HG02610 (cell line): ENCODE data around the gene CDH13.

Experiments
- ATAC-seq: cut with Tn5 transposase; IDR thresholded peaks from one replicate; pipeline ENCODE4 v1.9.1; 2021; ENCODE audit warnings: mild to moderate bottlenecking, moderate library complexity; ENCODE audit not compliant: unreplicated experiment

CDH13 gene

DNA sequence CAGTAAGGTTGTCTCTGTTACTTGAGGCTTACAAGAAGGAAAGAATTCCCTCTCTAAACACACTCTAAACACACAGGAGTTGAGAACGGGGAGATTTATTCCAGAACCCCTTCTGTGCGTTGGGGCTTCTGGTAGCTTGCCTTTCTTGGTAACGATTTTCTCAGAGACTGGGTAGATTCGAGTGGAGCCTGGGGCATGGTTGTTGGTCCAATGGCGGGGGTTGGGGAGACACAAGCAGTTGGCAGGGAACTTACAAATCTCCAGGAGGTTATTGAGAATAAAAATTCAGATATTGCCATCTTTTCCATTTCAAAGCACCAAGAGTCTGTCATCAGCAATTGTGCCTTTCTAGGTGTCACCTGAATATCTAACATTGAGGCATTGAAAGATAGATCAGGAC is 251.7 kb downstream of the CDH13 start:
- ATAC-seq, result no peak

DNA sequence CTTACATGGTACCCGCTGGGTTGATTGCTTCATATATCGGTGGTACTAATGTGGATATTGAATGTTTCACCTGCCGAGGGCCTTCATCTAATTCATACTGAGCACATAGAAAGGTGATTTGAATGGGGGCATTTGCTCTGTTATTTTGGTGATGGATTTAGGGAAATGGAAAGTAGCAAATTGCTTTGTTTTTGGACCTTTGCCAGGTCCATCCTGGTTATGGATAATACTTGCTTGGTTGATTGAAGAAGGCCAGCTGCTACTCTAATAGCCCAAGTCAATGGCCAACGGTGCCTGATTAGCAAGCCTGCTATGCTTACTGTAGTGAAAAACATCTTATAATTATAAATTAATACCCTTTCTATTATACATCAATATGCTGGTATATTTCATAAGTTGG is 253.6 kb downstream of the CDH13 start:
- ATAC-seq, result no peak

DNA sequence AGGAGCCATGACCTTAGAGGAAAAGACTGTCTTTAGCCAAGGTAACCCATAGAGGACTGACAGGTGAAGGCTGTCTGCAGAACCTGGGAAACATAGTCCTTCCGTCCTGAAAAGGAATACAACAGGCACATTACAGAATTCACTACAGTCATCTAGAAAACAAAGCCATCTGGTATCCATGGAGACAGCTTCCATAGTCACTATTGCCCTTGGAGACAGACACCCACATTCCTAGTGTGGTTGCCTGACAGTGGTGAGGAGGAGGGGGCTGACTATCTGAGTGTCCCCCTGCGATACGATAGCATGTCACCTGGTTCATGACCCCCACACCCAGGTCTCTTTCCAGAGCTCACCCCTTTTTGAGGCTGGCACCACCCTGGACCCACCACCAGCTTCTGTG is 254.7 kb downstream of the CDH13 start:
- no peak for ATAC-seq

DNA sequence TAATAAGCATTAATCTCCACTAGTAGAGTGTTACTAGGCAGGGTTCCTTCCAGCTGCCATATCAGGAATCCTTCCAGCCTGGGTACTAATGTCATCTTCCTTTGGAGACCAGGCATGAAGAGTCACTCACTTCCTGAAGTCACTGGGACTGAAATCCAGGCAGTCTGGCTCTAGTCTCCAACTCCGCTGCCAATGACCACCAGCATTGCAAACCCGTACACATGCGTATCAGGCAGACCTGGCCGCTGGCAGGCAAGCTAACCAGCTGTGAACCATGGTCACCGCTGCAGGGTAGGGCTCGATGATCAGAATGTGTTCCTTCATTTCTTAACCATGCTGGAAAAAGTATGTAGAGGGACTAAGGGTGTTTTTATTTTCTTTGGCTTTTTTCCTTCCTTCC is 255.5 kb downstream of the CDH13 start:
- ATAC-seq, result no peak

DNA sequence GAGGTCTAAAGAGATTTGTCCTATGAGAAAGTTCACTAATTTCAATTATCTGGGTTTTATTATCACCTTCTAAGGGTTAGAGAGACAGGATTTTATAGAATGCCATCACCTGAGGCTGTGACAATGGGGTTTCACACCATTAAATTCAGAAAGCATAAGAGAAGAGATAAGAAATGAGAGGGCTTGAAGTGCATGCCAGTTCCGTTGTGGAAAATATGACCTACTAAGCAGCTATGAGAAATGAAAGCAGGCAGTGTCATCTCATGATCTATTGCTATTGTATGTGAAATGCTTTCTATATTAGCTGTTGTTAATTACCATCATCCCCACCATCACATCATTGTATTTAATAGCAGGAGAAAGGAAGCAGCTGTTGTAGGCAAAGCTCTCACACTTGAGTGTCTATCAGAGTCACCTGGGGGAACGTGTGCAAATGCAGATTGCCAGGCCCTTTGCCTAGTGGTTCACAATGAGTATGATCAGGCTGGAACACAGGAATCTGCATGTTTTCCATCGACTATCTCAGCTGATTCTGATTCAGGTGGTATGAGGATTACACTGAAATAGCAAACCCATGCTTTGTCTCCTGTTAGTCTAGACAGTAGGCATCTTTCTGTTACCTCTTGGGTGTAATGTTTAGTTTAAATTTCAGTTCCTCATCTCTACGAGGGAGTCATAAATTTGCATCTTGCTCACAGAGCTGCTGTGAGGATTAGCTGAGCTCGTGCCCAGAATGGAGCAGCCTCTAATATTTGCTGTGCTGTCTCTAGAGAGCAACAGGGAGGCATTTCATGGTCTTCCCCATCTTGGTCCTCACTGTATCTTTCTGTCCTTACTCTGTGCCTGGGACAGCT is 256.4 kb downstream of the CDH13 start:
- ATAC-seq, result peak; percentile 40

DNA sequence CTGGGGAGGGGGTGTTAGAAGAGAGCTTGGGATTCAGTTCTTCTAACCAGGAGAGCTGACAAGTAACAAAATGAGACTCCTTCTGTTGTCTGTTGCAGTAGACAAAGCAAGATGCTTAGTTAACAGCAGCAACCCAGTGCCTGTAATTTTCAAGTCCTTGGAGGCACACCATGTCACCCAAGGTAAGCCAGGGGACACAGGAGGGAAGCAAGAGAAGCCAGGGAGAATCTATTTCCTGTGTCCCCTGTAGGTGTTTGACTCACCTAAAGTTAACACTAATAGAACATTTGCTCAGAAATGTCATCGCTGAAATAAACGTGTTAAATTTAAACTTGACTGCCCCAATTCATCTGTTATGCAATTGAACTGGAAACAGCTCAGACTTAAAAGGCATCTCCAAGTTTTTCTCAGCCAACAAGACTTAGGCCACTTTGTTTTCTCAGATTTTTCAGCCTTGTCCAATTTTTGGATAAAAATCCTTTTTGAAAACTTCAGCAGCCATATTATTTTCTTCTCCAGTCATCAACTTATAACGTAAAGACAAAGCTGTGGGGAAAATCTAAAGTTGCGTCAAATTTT is 257.6 kb downstream of the CDH13 start:
- no peak for ATAC-seq

DNA sequence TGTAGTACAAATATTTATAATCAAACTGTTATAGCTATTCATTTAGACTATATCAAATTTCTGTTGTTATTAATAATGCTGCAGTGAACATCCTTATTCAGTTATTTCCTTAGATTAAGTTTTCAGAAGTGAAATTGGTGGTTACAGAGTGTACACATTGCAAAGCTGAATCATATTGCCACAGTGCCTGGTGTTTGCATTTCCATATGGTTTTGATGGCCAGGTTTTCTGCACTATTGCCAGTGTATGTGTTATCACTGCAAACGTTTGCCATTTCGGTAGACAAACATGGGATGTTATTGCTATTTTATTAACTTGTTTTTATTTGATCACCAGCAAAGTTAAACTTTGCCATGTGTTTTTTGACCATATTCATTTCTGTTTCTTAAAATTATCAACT is 259.4 kb downstream of the CDH13 start:
- no peak for ATAC-seq

DNA sequence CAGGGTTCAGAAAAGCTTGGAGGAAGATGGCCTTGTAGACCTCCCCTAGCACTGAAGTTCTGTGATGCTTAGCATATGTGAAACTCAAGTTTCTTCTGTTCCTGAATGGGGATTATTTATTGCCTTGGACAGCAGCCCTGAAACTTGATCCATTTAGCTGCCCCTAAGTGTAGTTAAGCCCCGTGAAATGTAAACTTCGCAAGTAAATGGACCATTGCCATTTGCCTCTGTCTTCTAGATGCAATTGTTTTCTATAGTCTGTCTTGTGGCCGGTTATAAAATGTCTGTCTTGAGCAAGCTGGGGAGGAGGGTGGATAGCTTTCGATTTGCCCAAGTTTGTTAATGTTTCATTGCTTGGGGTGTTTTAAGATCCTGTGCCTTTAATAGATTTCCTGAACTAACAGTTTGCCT is 261.8 kb downstream of the CDH13 start:
- ATAC-seq, result no peak

DNA sequence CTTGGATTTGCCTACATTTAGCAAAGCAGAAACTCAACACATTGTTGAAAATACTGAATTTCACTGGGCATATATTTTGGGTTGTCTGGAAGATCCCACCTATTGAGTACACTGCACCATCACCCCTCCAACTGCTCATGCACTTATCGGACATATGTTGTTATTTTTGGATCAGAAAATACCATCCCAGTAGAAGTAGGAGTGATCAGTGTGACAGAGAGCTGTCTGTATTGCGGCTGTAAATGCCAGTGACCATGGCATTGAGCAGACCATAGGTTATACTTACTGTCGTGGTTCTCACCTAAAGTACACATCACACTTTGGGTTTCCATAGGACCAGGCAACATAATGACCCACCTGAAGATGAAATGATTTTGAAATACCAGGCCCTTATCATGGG is 264.7 kb downstream of the CDH13 start:
- no peak for ATAC-seq

DNA sequence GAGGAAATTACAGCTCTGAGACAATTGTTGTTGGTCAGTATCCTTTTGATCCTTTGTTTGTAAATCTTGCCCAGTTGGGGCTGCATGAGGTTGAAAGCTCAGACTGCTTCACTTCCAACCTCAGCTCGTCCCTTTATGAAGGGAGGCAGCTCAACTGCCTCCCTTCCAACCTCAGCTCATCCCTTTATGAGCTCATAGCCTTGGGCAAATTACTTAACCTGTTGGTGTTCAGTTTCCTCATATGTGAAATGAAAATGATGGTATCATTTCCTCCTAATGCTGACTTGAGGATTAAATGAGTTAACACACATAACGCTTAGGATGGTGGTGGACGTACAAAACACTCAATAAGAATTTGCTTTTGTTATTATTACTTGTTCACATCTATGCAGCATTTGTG is 265.1 kb downstream of the CDH13 start:
- ATAC-seq, result no peak

DNA sequence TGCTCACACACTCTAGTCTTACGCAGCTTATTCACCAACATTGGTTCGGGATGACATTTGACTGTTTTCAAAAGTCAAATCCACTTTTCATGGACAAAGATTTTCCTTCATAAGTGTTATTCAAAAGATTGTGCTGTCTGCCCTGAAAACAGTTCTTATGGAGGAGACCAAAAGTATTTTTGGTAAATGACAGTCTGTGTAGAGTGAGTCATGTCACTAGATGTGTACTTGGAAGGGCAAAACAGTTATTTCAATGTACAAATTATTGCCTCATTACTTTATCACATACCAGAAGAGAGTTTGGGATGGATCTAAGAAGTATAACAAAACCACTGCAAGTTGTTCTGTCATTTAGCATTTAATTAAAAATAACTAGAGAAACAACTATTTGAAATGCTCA is 265.6 kb downstream of the CDH13 start:
- no peak for ATAC-seq

DNA sequence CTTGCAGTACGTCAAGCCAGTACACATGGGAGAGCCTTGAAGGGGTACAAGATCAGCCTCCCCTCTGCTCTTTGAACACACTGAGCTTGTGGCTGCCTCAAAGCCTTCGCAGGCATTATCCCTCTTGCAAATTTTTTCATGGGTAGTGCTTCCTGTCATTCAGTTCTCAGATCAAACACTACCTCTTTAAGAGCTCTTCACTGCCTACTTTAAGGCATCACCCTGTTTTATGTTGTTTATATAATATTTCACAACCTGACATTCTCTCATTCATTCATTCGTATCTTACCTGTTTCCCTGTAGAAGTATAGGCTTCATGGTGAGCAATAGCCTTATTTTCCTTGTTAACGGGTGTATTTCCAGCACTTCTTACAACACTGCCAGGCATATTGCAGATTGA is 269.1 kb downstream of the CDH13 start:
- no peak for ATAC-seq

DNA sequence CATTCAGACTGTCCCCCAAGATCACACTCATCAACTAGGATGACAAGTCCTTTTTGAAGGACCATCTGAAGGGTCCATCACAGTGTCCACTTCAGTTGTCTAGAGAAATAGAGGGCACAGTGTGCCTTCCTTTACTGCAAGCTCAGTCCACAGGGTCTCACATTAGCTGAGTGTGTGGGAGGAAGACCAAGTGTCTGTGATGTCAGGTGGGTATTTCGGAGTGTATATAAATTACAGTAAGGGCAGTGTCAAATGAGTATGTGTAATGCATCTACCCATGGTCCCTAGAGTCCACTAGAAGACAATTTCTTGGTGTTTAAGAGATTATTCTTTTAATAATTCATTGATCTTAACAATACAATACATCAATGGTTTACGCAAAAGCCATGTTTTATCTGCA is 272.2 kb downstream of the CDH13 start:
- no peak for ATAC-seq

DNA sequence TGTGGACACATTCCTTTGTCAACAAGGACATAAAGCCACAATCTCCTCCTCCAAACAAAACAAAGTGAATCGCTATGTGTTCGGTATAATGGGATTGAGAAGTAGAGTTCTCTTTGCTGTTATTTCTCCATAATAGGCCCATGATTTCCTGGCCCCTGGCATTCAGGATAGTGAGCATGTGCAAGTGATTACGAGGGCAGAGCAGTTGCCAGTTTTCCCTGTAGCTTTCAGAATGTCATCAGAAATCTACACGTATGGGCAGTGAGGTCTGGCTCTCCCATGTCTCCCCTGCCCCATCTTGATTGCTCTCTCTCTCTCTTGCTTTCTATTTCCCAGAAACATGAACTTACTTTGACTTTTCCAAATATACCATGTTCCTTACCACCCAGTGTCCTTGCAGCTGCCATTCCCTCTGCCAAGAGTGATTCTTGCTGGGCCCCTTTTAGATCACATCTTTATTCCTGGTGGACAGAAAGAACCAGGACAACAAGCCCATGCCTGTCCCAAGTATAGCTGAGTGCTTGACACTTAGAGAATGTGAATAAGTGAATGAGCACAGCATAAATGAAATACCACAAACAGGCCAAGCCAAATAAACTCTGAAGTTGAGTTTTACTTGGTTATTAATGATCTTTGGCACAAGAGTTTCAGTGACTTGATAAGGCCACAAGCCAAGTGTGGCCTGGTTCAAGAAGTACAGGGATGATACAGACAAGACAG is 273.1 kb downstream of the CDH13 start:
- ATAC-seq, result no peak

DNA sequence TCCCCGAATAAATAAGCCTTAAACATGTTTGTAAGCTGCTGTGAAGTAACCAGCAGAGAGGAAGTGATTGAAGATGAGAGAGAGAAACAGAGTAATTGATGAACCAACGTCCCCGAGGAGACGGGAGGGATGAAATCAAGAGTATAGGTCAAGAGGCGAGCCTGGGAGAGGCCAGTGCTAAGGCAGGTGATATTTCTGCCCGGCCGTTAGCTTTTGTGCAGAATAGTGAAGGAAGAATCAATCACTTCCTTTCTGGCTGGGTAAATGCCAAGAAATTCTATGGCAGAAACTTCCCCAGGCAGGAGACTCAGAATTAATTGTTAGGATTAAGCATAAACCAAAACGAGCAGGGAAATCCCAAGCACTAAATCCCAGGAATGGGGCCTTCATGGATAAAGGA is 273.8 kb downstream of the CDH13 start:
- ATAC-seq, result no peak

DNA sequence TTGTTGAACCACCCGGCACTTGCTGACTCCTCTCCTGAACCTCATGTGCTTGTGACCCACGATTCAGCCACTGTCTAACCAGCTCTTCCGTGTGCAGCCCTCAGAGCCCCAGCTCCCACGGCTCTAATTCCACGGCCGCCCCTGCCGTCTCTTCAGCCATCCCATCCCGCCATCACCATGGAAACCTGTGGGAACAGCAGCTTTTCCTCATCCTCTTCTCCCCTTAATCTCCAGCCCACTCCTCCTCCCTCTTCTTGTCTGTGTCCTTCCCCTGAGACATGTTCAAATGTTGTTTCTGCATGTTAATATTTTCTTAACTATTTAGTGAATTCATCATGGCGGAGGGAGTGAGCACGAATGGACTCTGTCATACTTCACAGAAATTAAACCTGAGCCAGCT is 285.2 kb downstream of the CDH13 start:
- ATAC-seq, result no peak

DNA sequence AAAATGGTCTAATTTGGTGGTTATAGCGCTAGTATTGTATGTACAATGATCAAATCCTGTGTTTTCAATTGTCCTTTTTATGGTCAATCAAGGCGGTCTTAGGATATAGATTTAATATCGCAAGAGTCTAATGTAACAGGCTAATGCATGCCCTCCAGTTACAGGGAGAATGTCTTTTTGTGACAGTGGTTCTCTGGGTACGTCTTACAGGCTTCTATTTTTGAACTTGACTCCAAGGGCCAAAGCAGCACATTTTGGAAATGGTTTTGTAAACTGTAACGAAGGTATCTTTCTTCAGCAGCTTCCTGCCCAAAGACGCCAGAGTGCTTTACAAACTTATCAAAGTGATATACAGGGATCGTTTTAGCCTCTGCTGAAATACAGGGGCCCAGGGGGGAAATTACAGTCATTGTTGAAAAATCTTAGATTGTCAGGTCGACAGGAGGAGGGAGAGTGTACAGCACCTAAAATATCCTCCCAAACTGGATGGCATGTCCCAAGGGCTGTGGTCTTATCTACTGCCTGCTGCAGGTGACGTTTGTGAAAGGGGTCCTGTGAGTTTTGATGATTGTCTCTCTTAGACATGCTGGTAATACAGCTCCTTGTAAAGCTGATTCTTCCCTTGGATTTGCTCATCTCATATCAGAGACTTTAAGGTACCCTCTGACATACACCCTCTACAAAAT is 288.5 kb downstream of the CDH13 start:
- no peak for ATAC-seq

DNA sequence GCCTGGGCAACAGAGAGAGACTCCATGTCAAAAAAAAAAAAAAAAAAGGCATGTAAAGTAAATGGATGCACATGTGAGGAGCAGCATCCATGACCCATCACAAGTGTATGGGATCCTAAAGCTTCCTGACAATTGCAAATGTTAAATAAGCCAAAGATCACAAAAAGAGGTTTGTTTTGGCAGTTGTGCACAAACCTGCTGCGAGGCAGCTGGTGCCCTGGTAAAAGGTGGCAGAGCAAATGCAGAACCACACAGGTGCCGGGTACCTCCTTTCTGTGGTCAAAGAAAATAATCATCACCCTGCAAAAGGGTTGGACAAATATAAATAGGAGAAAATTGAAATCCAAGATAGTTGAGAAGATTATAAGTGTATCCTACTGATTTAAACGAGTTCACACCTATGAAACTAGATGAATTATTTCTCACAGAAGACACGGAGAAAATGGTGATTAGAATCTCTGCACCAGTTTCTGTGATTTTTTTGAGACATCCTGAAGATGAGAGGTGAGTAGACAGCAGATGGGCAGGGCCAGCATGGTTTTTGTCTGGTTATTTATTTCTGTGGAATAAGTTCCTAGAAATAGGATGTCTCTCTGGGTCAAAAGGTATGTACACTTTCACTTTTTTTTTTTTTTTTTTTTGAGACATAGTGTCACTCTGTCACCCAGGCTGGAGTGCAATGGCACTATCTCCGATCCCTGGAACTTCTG is 291.3 kb downstream of the CDH13 start:
- no peak for ATAC-seq

DNA sequence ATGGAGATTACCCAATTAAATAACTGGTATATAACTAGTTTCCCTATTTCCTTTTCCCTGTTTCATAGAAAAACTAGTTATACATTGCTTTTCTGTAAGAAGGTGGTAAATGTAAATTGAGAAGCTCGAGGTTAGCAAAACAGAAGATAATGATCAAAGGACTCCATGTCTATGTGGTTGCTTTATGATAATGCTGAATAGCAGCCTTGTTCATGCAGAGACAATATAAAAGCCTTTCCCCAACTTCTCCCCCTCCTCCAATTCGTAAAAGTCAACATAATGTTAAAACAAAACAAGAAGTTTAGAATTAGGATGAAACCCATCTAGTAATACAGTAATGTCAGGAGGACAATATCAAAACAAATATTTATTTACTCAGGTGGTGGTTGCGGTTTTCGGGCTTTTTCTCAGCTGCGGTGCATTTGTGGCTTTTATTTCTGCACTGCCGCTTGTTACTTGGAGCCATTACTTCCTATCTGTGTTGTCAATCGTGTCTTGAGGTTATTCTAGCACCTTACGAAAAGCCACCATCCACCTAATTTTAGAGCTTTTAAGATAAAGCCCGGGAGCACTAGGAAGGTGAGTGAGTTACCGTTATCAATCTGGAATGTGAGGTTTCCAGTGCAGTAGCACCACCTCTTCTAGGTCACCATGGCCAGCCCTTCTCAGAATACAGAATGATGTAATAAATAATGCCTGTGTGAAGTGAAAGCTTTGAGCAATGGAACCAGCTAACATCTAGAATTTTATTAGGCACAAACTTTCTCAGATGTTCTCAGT is 297.5 kb downstream of the CDH13 start:
- no peak for ATAC-seq

DNA sequence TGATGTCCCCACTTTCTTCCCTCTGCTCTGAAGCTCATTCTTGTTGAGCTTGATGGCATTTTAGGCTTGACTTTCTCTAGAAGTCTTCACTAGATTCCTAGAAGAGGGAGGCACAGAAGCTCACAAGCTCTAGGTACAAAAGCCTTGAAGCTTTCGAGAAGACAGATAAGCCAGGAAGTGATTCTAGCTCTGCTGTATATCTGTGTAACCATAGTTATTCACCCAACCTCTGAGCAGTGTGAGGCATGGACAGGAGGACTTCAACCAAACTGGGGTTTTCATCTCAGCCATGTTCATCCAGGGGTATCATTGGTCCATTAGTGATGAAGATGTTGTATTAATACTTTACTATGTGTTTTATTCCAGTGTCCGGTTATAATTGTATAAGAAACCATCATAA is 299.7 kb downstream of the CDH13 start:
- ATAC-seq, result no peak
